Measurements from ENCODE around the gene TMC4.
"Not testable (repeated sequence)": the region's sequence is repeated elsewhere in the genome, so short reads cannot be mapped to it uniquely, and the experiment has no call there.

- TF ChIP-seq MXI1 (IDR thresholded peaks at IDR 0.05; ENCODE audit: low read depth, low read length); ELF1 (IDR thresholded peaks at IDR 0.05); CTCF (IDR thresholded peaks at IDR 0.05); RAD21 (IDR thresholded peaks at IDR 0.05; ENCODE audit: low read length); GABPA (IDR thresholded peaks at IDR 0.05; ENCODE audit: low read depth); REST (IDR thresholded peaks at IDR 0.05; ENCODE audit: low read depth, low read length); TAF1 (IDR thresholded peaks at IDR 0.05; ENCODE audit: borderline replicate concordance, low read depth, low read length): not testable (repeated sequence)
These were observed 41.8 kb upstream of the TMC4 start for GRCh38 chr19:54214734-54215133.

Measured in SK-N-SH (cell line).